Activated CD8-positive, alpha-beta memory T cell treated with anti-CD3 and anti-CD28 coated beads for 1 hour (primary cell): ENCODE measurements around the gene OBSCN.
A peak's percentile ranks its signal among the peaks of the same experiment; 100 is the strongest.

Experiments
- DNase-seq, 2 donors: peaks; one replicate each; pipeline ENCODE4 v3.0.0-alpha.2; 2020; ENCODE audit warnings: low read depth in 1 of 2; ENCODE audit errors: extremely low read depth in 1 of 2

Gene OBSCN

DNA sequence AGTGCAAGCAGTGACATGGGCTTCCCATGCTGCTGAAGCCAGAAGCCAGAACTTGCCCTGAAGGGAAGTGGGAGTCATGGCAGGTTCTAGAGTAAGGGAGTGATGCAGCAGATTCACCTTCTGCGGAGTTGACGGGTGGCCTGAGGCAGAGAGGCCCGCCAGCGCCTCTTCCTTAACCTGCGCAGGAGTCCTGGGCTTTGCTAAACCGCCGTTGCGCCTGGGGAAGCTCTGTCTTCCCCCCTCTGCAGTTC, 67.3 kb downstream of the OBSCN start:
- no peak for DNase-seq

GRCh38 chr1:228275430-228276173, 67.8 kb downstream of the OBSCN start:
- DNase-seq = peak; percentile 82

GRCh38 chr1:228276174-228276831, 68.5 kb downstream of the OBSCN start:
- DNase-seq = no peak

- no peak for DNase-seq
Measured at GRCh38 chr1:228276901-228277490, 69.2 kb downstream of the OBSCN start.

DNA sequence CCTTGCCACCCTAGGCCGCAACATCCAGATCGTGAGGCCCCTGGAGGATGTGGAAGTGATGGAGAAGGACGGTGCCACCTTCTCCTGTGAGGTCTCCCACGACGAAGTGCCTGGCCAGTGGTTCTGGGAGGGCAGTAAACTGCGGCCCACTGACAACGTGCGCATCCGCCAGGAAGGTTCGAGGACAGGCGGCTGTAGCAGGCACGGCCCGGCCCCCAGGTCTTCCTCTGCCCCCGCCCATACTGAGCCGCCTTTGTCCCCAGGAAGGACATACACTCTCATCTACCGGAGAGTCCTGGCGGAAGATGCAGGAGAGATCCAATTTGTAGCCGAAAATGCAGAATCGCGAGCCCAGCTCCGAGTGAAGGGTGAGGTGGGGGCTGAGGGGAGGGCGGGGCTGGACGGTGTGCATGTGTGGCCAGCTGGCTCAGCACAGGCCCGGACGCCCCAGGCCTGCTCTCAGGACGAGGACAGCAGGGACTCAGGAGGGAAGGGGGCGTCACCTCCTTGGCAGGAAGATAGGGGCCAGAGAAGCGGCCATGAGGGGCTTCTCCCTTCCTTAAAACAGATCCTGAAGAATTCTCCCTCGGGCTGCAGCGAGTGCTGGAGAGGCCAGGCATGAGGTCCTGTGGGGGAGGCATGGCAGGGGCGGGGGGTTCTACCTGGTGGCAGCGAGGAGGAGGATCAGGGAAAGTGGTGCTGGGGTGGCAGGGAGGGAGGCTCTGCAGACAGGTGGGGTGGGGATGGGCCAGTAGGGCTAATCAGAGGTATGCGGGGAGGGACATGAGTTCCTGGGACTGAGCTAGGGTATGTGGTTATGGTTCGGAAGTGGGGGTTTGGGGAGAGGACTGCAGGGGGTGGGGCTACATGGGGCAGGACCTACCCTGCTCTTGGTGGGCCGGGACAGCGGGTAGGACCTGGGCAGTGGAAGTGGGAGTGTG, 69.9 kb downstream of the OBSCN start:
- DNase-seq = no peak

GRCh38 chr1:228278432-228278941, 70.6 kb downstream of the OBSCN start:
- DNase-seq = no peak

DNA sequence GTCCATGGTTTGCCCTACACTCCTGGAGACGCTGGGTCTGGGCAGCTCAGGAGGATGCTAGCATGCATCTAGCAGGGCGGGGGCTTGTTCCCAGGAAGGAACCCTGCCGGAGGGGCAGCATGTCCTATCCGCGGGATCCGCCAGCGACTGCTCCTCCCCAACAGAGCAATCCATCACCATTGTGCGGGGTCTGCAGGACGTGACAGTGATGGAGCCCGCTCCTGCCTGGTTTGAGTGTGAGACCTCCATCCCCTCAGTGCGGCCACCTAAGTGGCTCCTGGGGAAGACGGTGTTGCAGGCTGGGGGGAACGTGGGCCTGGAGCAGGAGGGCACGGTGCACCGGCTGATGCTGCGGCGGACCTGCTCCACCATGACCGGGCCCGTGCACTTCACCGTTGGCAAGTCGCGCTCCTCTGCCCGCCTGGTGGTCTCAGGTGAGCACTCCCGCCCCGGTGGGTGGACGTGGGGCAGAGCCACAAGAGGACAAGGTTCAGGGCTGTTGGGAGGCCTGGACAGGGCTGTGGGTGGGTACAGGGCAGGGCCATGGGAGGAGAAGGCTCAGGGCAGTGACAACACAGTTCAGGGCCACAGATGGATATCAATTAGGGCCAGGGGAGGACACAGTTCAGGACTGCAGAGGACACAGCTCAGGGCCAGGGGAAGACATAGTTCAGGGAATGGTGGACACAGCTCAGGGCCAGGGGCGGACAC, 71.3 kb downstream of the OBSCN start:
- no peak for DNase-seq

- DNase-seq = no peak
Measured at GRCh38 chr1:228279722-228280105, 71.9 kb downstream of the OBSCN start.

DNA sequence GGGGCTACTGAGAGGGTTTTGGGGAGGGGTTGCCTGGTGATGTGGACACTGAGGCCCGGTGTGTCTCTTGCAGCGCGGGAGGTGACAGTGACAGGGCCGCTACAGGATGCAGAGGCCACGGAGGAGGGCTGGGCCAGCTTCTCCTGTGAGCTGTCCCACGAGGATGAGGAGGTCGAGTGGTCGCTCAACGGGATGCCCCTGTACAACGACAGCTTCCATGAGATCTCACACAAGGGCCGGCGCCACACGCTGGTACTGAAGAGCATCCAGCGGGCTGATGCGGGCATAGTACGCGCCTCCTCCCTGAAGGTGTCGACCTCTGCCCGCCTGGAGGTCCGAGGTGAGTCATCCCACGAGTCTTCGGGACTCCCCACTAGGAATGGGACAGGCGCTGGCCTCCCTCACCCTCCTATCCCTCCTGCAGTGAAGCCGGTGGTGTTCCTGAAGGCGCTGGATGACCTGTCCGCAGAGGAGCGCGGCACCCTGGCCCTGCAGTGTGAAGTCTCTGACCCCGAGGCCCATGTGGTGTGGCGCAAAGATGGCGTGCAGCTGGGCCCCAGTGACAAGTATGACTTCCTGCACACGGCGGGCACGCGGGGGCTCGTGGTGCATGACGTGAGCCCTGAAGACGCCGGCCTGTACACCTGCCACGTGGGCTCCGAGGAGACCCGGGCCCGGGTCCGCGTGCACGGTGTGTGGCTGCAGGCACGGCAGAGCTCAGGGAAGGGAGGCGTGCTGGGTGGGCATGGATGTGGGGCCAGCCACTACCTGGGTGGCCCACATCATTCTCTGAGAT, 72.5 kb downstream of the OBSCN start:
- DNase-seq = no peak

GRCh38 chr1:228280961-228281591, 73.2 kb downstream of the OBSCN start:
- DNase-seq = no peak

DNA sequence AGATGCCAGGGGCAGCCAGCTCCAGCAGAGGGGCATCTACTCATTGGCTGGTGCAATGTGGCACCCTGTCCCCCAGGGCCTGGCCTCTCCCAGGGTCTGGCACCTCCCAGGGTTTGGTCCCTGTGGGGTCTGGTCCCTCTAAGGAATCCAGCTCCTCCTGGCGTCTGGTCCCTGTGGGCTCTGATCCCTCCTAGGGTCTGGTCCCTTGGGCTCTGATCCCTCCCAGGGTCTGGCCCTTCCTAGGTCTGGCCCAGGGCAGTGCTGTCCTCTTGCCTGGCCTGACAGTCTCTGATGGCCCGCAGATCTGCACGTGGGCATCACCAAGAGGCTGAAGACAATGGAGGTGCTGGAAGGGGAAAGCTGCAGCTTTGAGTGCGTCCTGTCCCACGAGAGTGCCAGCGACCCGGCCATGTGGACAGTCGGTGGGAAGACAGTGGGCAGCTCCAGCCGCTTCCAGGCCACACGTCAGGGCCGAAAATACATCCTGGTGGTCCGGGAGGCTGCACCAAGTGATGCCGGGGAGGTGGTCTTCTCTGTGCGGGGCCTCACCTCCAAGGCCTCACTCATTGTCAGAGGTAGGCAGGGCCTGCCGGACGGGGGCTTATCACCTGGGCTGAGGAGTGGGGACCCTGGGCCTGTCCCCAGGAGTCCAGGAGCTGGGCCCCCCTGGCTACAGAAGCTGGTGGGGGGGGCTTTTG, 73.9 kb downstream of the OBSCN start:
- DNase-seq = no peak

- DNase-seq = no peak
Measured at GRCh38 chr1:228282329-228283042, 74.6 kb downstream of the OBSCN start.

DNA sequence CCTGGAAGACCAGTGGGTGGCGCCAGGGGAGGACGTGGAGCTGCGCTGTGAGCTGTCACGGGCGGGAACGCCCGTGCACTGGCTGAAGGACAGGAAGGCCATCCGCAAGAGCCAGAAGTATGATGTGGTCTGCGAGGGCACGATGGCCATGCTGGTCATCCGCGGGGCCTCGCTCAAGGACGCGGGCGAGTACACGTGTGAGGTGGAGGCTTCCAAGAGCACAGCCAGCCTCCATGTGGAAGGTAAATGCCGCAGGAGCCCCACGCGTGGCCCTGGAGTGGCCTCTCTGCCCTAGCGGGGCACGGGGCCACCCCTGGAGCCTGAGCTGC, 75.2 kb downstream of the OBSCN start:
- DNase-seq = no peak

GRCh38 chr1:228283476-228284147, 75.8 kb downstream of the OBSCN start:
- no peak for DNase-seq

GRCh38 chr1:228284148-228284495, 76.3 kb downstream of the OBSCN start:
- no peak for DNase-seq

DNA sequence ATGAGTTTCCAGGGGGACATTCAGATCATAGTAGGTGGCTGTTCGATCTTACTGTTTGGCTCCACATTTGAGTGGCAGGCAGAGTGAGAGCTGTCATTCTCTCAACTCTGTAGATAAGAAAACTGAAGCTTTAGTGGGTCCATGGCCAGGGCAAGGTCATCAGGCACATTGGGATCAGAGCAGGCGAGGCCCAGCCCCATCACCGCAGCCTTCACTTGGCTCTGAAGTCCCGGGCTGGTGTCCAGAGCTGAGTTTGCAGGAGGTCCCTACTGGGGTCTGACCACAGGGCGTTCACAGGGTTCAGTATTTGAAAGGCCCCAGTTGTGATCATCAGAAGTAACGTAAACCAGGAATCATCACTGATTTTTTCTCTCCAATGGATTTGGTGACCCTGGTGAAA, 76.7 kb downstream of the OBSCN start:
- no peak for DNase-seq

GRCh38 chr1:228285661-228286504, 78.0 kb downstream of the OBSCN start:
- DNase-seq = no peak
